Activated T-cell treated with anti-CD3 and anti-CD28 coated beads for 1 hour (primary cell): ENCODE data around the gene CDK4.
A peak's percentile ranks its signal among the peaks of the same experiment; 100 is the strongest.

Experiments used
- DNase-seq: peaks from one replicate; pipeline ENCODE4 v3.0.0-alpha.2; 2020; ENCODE audit warnings: low read depth

The CDK4 gene

GRCh38 chr12:57771873-57772428, 19.8 kb upstream of the CDK4 start, which contains the start of gene METTL1:
TSS of gene METTL1 (minus strand) at chr12:57772105. CDS start at chr12:57772083, 22 bp downstream.
- peak; percentile 78 for DNase-seq

DNA sequence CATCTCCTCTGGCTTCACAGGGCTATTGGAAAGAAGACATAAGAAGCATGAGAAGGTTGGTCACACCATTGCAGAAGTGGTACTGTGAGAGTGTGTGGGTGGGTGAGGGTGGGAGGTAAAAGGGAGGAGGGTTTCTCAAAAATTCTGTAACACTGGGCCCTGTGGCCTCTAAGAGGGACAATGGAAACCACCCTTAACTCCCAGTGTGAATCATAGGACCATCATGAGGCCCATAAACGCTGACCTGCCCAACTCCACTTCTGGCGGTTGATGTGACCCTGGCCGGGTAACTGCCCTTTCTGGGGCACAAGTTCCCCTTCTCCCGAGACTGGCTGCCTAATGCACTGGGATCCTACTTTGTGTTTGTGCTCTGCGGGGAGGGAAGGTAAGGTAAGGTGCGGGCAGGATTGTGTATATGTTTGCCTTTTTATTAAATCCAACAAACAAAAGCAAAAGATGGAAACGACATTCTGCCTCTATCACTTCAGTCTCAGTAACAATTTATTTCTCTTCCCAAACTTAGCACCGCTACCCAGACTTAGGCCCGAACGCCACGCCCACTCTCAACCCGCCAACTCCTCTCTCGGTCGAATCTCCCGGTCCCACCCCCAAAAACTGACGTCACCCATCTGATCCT, 19.2 kb upstream of the CDK4 start:
- peak; percentile 65 for DNase-seq

GRCh38 chr12:57770734-57771133, 18.6 kb upstream of the CDK4 start:
- no peak for DNase-seq

DNA sequence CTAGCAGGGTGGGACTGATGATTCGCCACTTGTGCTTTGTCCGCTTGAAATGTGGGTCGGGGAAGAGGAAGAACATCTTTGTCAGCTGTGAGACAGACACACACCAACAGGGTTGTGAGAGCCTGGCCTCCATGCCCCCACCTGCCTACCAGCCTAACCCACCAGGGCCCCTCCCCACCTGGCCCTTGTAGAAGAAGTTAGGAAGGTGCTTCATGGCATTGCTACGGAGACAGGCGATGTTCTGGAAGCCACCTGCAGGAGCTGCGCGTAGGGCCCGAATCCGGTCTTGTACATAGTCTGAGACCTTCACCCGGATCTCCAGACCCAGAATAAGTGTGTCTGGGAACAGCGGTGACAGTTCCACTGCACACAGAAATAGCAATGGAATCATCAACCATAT, 17.5 kb upstream of the CDK4 start:
- DNase-seq = no peak

GRCh38 chr12:57767876-57768275, 15.8 kb upstream of the CDK4 start:
- no peak for DNase-seq

DNA sequence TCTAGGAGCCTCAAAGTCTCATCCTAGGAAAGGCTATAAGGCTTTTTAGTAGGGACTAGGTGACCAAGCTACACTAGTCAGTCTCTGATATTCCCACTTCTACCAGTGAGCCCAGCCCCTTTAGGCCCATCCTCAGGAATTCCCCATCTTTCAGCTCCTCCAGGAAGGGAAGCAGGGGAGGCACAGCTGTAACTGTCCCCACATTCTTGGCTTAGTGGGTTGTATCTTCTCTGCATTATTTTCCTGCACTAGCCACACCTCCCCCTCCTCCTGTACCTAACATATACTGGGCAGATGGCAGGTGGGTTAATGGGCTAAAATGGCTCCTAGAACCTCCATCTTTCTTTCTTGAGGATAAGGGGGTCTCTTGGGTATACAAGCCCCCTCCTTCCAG, 15.2 kb upstream of the CDK4 start:
- DNase-seq = no peak

DNA sequence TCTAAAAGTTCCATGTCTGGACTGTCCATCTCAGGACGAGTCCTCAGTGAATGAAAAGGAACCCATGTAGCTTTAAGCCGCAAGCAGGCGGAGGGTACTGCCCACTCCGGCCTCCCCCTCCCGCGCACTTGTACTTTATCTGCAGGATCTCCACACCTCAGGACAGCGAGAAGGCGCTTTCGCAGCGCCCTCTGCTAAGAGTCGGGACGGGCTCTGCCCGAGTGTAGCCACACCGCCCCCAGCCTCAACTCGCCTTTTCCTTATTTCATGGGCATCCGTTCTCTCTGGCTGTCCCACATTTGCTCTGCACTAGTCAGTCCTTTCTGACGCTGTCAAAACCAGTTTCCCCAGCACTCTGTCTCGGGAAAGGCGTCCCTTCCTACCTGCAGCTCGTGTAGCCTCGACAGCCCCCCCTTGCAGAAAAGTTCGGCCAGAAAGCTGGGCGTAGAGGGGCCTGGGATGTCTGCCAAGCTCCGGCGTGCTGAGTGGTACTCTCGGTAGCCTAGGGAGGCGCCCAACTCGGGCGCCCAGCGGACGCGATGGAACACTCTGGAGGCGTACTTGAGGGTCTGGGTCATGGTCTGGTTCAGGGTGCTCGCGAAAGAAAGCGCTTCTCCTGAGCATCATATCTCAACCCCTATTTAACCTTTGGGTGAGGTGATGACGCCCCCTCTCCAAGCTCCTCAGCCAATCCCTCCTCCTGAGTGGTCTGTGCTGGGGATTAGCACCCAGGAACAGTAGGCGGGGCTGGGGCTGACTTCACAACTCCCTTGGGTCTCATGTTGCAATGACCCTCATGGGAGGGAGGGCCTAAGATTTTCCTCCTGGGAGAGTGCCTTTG, 14.6 kb upstream of the CDK4 start, which contains the start of gene CYP27B1:
Gene CYP27B1, minus strand, starts transcription at position 615 of the 841 bp plus-strand sequence. Its CDS starts 37 bp downstream, at position 578.
- DNase-seq = no peak

GRCh38 chr12:57765698-57766463, 13.8 kb upstream of the CDK4 start:
- no peak for DNase-seq

GRCh38 chr12:57765003-57765697, 13.0 kb upstream of the CDK4 start:
- DNase-seq = peak; percentile 48

DNA sequence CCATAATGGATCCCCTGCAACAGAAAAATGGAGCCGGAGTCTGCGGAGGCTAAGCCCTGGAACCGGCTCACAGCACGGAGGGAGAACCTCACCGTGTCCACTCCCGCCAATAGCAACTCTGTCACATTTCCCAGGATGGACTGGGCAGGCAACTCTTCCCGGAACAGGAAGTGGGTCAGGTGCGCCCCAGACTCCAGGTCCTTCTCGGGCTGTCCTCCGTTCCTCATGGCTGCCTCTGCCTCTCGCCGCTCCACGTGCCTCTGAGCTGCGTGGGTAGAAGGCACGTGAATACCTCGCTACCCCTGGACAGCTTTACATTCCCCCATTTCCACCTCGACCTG, 12.5 kb upstream of the CDK4 start:
- DNase-seq = no peak

DNA sequence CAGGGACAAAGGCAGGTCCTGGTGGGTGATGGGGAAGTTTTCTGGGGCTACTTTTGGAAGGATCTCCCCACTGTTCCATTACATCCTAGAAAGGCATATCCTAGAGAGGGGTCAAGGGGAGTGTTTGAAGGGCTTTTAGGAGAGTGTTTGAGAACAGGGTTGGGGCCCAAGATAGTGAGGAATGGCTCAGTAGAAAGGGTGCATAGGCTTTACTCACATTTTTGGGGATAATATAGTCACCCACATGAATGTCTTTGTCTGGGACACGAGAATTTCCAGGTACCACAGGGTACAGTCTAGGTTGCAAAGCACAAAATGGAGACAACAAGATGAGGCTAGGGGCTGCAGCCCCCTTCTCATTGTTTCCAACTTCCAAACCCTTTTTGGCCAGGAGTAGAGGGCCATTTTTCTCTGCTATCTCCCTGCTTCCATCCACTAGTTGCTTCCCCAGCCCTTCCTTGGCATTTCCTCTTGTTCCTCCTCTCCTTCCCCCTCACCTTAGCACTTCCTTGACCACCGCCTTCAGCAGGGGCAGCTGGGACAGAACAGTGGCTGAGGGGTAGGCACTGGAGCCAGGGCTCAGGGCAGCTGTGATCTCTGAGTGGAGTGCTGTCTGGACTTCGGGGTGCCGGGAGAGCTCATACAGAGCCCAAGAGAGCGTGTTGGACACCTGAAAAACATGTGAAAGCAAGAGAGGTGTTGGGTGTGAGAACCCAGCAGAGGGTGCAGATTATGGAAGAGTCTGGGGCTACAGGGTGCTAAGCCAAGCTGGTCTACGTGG, 12.0 kb upstream of the CDK4 start:
- no peak for DNase-seq

- no peak for DNase-seq
These were observed 10.4 kb upstream of the CDK4 start for GRCh38 chr12:57762463-57762862.

- no peak for DNase-seq
These were observed 9.4 kb upstream of the CDK4 start for GRCh38 chr12:57761391-57761998.

DNA sequence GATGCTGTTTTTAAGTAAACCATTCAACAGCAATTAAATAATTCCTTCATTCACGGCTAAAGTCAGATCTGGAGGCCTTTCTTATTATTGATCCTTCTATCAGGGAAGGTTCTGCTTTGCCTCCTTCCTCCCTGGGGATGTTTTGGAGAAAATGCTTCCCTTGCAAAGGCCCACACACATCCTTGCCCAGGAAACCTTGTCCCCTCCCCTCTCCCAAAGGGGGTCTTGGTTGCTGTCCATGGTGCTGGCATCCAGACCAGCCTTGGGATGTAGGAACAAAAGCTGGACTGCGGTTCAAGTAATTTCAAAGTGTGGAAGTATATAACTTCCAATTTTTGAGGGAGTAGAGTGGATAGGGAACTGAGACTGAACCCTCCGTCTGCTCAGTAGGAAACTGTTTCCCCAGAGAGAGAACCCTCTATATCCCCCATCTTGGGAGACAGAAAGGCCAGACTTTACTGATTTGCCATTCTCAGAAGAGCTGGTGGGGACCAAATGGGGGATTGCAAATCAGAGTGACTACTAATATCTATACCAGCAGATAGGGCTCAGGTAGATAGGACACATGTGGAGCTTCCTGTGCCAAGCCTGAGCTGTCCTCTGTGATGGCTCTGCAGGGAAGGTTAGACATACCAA, 8.4 kb upstream of the CDK4 start:
- no peak for DNase-seq

- DNase-seq = no peak
These were observed 7.4 kb upstream of the CDK4 start for GRCh38 chr12:57759360-57759980.

DNA sequence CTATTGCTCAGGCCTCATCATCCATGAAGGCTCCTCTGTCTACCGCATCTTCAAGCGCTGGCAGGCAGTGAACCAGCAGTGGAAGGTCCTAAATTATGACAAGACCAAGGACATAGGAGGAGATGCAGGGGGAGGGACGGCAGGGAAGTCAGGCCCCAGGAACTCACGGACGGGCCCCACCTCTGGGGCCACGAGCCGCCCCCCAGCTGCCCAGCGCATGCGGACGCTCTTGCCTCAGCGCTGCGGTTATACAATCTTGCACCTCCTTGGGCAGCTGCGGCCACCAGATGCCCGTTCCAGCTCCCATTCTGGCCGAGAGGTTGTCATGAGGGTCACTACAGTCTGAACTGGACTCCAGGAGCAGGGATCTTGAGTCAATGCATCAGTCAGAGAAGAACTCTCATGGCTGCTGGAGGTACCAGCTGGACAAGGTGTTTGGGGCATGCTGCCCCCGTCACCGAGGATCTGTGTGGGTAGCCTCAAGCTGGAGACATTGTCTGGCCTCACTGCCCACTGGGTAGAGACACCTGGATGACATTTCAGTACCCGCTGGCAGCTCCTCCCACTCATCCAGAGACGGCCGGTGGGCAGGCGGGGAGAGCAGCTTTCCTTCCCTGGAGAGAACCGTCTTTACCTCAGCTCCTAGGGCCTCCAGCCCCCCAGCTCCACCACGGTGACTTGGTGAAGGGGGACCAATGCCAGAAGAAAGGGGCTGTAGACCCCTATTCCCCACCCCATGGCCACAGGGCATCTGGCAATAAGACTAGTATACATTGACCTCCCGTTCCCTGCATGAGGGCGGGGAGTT, 6.6 kb upstream of the CDK4 start:
- DNase-seq = no peak

DNA sequence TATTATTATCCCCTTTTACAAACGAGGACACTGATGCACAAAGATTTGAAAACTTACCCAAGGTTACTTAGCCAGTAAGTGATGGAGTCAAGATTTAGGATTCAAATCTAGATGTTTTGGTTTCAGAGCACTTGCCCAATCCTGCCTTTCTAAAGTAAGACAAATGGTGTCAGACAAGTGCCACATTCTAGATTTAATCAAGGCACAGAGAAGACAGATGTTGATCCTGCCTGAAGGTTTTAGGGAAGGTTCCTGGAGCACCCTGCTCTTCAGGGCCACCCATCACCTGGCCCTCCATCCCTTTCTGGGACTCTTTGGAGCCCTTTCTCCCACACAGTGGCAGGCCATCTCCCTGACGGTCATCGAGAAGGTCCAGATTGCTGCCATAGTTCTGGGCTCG, 5.7 kb upstream of the CDK4 start:
- DNase-seq = no peak

DNA sequence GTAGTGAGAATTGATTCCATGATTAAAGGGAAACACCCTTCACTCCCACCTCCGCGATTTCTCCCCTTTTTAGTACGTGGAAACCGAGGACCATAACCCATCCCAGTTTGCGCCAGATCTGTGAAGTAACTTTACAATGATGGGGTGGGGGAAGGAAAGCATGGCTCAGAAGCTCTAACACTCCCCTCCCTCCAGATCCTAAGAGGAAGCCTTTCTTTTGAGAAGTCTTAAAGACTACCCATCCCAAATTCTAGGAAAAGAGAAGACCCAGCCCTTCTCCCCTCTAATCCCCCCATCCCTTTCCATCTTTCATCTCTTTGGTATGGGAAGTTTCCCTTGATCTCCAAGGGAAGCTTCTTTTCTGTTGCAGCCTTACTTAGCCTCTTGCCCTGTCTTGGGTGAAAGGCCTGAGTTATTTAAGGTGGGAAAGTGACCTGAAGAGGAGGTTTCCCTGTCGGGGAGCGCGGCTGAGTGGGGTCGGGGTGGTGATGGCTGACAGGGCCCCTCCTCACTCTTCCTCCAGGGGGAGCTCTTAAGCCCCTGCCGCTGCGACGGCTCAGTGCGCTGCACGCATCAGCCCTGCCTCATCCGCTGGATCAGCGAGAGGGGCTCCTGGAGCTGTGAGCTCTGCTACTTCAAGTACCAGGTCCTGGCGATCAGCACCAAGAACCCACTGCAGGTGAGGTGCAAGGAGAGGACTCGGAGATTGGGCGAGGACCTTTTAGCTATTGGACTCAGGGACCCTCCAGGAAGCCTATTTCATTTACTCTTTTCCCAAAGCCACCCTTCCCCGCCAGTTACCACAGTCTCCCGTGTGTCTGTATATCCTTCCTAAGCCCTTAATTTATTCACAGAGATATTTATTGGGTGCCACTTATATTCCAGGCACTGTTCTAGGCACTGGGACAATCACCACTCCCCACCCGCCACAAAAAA, 4.6 kb upstream of the CDK4 start:
- DNase-seq = peak; percentile 59
